HG03558 (cell line): ENCODE data around the gene PRSS3.
"Not testable (repeated sequence)": the region's sequence is repeated elsewhere in the genome, so short reads cannot be mapped to it uniquely, and the experiment has no call there.

Experiments used
- ATAC-seq: cut with Tn5 transposase; IDR thresholded peaks from one replicate; pipeline ENCODE4 v1.9.1; 2021; ENCODE audit warnings: moderate number of reproducible peaks; ENCODE audit not compliant: unreplicated experiment; ENCODE audit errors: extremely low read depth

PRSS3 gene

DNA sequence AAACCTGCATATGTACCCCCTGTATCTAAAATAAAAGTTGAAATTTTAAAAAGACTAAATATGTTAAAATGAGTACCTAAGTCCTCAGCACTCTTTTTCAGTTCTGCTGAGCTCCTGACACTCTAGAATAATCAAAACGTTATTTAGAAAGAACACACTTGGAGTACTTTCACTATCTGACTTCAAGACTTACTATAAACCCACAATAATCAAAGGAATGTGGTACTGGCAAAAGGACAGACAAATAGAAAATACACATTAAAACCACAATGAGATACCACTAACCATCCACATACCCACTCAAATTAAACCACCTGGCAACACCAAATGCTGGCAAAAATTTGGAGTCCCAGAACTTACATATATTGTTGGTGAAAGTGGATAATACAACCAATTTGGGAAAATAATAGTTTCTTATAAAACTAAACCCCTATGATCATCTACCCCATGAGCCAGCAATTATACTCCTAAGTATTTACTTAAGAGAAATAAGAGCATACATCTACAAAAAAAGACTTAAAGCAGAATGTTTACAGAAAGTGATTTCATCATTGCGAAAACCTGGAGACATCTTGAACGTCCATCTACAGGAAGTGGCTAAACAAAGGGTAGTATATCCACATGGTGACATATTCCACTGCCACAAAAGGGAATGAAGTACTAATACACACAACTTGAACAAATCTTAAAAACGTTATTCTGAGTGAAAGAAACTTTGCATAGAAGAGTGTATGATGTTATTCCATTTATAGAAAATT is 12.8 kb upstream of the PRSS3 start:
- no peak for ATAC-seq

GRCh38 chr9:33785914-33786313 is 9.4 kb upstream of the PRSS3 start:
- no peak for ATAC-seq

DNA sequence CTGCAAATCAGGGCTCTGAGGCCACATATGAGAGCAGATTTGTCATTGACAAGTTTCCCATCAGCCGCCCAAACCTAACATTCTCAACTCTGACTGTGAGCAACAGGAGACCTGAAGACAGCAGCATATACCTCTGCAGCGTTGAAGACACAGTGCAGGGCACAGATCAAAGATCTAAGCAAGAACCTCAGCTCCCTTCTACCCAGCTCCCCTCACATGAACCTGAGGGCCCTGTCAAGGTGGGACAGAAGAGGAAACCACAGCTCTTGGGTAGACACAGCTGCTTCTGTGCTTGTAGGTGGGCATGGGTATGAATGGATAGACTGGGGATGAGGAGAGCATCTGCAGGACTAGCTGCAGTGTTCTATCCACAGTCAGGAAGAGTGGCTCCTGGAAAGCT is 8.7 kb upstream of the PRSS3 start:
- ATAC-seq, result no peak

DNA sequence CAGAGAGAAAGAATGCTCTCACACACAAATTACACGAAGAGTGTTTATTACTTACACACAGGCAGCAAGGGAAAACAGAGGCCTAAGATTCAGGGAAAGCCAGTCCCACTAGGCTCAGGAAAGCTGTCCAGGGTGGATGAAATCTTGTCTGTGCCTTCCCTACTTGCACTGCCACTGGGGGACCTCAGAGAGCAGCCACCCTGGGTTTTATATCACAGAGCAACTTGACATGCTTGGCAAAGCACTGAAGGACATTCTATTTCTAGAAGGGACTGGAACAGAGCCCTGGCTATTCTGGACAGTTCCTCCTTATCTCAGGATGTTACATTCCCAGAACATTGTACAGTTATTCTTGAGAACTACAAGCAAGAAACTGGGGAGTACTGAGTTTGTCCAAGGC is 7.5 kb upstream of the PRSS3 start:
- ATAC-seq, result no peak

GRCh38 chr9:33789429-33789828 is 5.9 kb upstream of the PRSS3 start:
- not testable (repeated sequence) for ATAC-seq

GRCh38 chr9:33791117-33791516 is 4.2 kb upstream of the PRSS3 start:
- no peak for ATAC-seq

DNA sequence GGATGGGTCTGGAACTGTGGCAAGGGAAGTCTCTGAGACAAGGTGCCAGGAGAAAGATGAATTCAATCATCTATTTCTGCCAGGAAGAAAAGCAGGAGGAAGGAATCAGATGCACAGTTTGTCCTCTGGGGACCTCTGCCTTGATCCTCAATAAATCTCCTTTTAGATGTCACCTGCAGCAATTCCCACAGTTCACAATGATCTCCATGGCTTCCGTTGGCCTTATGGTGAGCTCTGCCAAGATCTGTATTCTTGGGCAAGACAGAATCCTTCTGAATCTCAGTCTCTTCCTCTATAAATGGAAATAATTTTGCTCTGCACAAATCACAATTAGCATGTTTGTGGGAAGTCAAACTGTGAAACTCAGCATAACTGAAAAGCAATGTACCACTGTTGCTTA is 1.9 kb upstream of the PRSS3 start:
- ATAC-seq, result not testable (repeated sequence)

DNA sequence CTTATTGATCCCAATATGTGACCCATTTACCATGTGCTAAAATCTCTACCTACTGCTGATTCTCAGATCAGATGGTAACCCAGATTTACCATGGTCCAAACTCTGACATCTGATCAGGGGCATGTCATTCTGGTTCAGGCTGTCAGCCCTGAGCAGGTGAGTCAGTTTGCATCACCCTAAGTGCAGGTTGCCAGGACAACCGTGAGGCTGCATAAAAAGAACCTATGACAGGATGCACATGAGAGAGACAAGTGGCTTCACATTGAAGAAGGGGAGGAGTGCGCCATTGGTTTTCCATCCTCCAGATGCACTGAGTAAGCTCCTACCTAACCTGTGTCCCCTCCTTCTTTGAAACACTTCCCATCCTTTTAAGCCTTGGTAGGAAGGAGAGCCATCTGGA is 801 bp upstream of the PRSS3 start:
- ATAC-seq, result no peak

- ATAC-seq, result no peak
These were observed 458 bp downstream of the PRSS3 start for GRCh38 chr9:33795819-33796218.

- not testable (repeated sequence) for ATAC-seq
These were observed 1.3 kb downstream of the PRSS3 start for GRCh38 chr9:33796679-33797078.

GRCh38 chr9:33797837-33798236 is 2.5 kb downstream of the PRSS3 start:
- no peak for ATAC-seq

GRCh38 chr9:33798545-33798944 is 3.2 kb downstream of the PRSS3 start:
- ATAC-seq, result no peak

DNA sequence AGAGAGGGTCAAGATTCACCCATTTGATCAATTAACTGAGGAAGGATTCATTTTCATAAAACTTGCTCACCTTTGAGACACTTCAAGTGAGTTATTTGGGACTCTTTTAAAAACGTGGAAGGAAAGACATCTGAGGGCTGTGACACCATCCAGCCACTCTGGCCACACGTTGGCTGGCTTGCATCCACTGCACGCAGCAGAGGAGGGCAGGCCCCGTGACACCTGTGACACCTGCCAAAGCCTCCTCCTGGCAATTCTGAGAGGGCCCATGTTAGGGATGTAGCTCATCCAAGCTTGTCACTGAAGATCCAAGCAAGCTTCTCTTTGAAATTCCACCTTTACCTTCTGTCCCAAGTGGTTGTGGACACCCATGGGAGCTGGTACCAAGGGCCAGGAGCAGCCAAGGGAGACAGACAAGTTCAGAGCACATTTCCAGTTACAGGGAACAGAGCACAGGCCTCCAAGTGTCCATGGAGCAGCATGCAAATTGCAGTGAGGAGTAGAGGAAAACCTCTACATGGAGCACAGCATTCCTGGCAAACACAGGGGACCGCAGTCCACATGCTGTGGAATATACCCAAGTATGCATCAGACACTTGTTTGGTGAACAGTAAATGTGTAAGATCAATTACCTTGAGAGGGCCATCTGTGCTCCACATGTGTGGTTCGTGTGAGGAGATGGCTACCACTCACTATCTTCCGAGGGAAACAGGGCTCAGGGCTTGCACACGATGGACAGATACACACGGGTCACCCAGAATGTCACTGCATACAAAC is 4.8 kb downstream of the PRSS3 start:
- ATAC-seq, result no peak

DNA sequence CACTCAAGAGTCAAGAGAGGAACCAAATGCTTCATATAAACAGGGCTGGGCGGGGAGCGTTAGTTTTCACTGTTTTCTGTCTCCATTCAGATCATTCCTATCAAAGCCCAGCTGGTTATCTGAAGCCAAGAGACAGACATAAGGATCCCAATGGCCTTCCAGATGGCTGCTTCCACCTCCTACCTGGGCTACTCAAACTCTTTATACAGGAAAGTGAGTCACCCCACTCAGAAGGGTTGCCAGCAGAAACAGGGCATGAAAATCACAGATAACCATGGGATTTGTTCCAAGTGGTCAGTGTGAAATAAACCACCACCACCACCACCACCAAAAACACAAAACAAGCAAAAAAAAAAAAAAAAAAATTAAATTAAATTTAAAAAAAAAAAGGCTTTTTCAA is 5.5 kb downstream of the PRSS3 start:
- ATAC-seq, result no peak

- ATAC-seq, result not testable (repeated sequence)
These were observed 6.7 kb downstream of the PRSS3 start for GRCh38 chr9:33801943-33802500.

GRCh38 chr9:33804196-33804595 is 8.8 kb downstream of the PRSS3 start:
- ATAC-seq, result not testable (repeated sequence)

DNA sequence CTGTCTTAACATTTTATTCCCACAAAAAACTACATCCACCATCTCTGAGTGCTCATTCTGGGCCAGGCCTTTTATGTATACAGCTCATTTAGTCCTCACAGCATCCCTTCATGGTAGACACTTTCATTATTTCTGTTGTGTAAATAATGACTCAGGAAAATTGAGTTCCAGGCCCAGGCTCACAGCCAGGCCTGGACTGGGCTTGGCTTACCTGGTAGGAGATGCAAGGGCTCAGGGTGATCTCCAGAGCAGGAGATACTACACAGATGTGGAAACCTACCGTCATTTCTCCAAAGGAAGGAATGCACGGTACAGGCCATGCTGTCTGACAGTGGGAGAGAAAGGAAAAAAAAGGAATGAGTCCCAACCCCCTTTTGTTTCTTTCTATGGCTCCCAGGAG is 11.8 kb downstream of the PRSS3 start:
- ATAC-seq, result not testable (repeated sequence)

- not testable (repeated sequence) for ATAC-seq
These were observed 13.6 kb downstream of the PRSS3 start for GRCh38 chr9:33808979-33809322.

GRCh38 chr9:33809506-33809905 is 14.1 kb downstream of the PRSS3 start:
- no peak for ATAC-seq

DNA sequence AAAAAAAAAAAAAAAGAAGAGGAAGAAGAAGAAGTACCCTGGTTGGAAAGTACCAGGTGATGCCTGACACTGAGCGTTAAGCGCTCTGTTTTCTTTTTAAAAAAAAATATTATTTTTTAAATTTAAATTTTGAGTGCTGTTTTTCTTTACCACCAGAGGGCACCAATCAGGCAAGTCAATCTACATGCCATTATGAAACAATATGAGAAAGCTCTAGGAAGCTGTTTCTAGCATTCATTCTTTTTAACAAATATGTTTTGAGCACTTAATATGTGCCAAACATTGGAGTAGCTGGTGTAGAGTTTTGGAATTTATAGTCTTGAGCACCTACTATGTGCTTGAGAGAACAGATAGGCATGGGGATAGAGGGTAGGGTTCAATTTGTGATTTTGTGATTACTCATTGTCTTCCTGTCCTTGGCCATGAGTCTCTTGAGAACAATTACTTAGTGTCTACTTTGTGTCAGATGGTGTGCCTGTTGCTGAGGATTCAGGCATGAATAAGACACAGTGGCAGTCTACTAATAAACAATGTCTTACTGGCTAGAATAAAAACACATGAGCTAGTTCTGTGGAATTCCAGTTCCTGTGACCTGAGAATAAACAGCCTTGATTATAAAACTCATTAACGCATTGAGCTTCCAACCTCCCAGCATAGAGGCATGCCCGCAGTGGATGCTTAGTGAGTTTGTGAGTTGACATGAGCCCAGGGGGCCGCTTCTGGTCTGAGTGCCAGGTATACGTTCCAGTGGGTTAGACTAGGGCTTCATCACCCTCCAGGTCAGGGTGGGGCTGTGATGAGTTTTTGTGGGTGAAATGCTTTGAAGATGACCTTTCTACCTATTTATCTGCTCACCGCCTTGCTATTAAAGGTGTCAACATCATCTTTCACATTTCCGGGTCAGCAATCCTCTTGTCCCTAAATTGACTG is 18.6 kb downstream of the PRSS3 start:
- ATAC-seq, result no peak
